Lung (tissue), 12 donors: Measurements from ENCODE around the gene HIBADH. TPM values are rescaled to one million over a fixed set of nuclear protein-coding genes. Genes with fewer than 3 reads are reported as not detected.

Experiments used
- ATAC-seq: fragments of 200-7000 bp; cut with Tn5 transposase; one replicate; pipeline ENCODE4 v1.9.1; 2020; ENCODE audit warnings: moderate number of reproducible peaks; ENCODE audit not compliant: insufficient read depth, low FRiP score
- DNase-seq, 3 donors: peaks; one replicate each; pipeline ENCODE4 v3.0.0-alpha.2; 2013 to 2017
- H3K27ac ChIP-seq, 2 donors: one replicate each; pipeline ENCODE4 v1.5.1; 2013; ENCODE audit warnings: mild to moderate bottlenecking in 2 of 2, moderate library complexity in 2 of 2, control low read depth in 1 of 2, inconsistent platforms in 1 of 2, low read depth in 1 of 2, low read length in 1 of 2
- H3K27me3 ChIP-seq, 3 donors: one replicate each; pipeline ENCODE4 v1.5.1; 2013; ENCODE audit warnings: low read length in 2 of 3; ENCODE audit not compliant: control insufficient read depth in 3 of 3, insufficient read depth in 3 of 3
- H3K36me3 ChIP-seq, 4 donors: one replicate each; pipeline ENCODE4 v1.5.1; 2013; ENCODE audit warnings: low read length in 4 of 4, mild to moderate bottlenecking in 1 of 4, moderate library complexity in 1 of 4; ENCODE audit not compliant: control insufficient read depth in 4 of 4, insufficient read depth in 4 of 4
- H3K4me1 ChIP-seq, 5 donors: one replicate each; pipeline ENCODE4 v1.5.1; 2013; ENCODE audit warnings: low read length in 5 of 5, mild to moderate bottlenecking in 2 of 5, moderate library complexity in 1 of 5; ENCODE audit not compliant: control insufficient read depth in 5 of 5, insufficient read depth in 5 of 5
- H3K4me3 ChIP-seq: one replicate; pipeline ENCODE4 v1.5.1; 2013; ENCODE audit warnings: mild to moderate bottlenecking, control low read depth, moderate library complexity
- H3K9ac ChIP-seq, 2 donors: one replicate each; pipeline ENCODE4 v1.5.1; 2013; ENCODE audit warnings: low read length in 2 of 2, control low read depth in 1 of 2; ENCODE audit not compliant: insufficient read depth in 1 of 2
- H3K9me3 ChIP-seq, 4 donors: one replicate each; pipeline ENCODE4 v1.5.1; 2013; ENCODE audit warnings: low read length in 3 of 4, mild to moderate bottlenecking in 1 of 4, moderate library complexity in 1 of 4; ENCODE audit not compliant: control insufficient read depth in 4 of 4, insufficient read depth in 3 of 4
- CTCF ChIP-seq: IDR thresholded peaks from 2 replicates; pipeline ENCODE4 v1.5.1; 2012; ENCODE audit warnings: mild to moderate bottlenecking; ENCODE audit errors: control extremely low read depth, extremely low read depth
- WGBS, 2 donors: extraction: QIAGEN DNeasy Blood & Tissue Kit; methylation state at CpG; one replicate each; pipeline ENCODE4 v1.1.7; 2013; 5-methylcytosine and 5-hydroxymethylcytosine counted together
- polyA plus RNA-seq, 2 donors: library from polyadenylated mRNA; stranded (reverse); fragments of 200-250 nt; gene quantifications; one replicate each; pipeline ENCODE4 v1.2.1, GENCODE V29; 2013
- total RNA-seq, 2 donors: library from RNA; depleted of rRNA in 1 of 2; stranded (reverse); fragments of >200 nt in 1 of 2; gene quantifications; one replicate each; pipeline ENCODE4 v1.2.1, GENCODE V29; 2014 to 2021
- donor health status: control.
- donor health status: control.
- donor health status: Bipolar disorder and iron deficiency.
- donor health status: healthy.
- donor health status: DM: yes; HTN: yes; CAD: no.

The HIBADH gene
- total and polyA plus RNA-seq, 4 donors = 13.7 to 39.2 (median 17.4) TPM

GRCh38 chr7:27615420-27616185 lies 47.1 kb downstream of the HIBADH start:
- H3K27ac ChIP-seq = no peak overlapping the region
- WGBS, 2 donors = 85 to 87% methylated on average over 7 of the region's 7 CpGs
- ATAC-seq = no peak

GRCh38 chr7:27614095-27614494 lies 48.6 kb downstream of the HIBADH start:
- H3K36me3 ChIP-seq = peaks cover 0 to 20% (median 4%) of the 10 kb centered on the region in 4 donors
- H3K4me3 ChIP-seq = no peak overlapping the region
- no peaks in the 10 kb centered on the region for H3K27me3 ChIP-seq
- 85 to 91% methylated on average over 2 of the region's 2 CpGs for WGBS, 2 donors
- peaks cover 0 to 6% (median 3%) of the 10 kb centered on the region in 4 donors for H3K9me3 ChIP-seq
- no peak for TF ChIP-seq CTCF
- DNase-seq = no peak
- no peak overlapping the region for H3K27ac ChIP-seq
- H3K9ac ChIP-seq = no peak overlapping the region
- no peaks in the 10 kb centered on the region for H3K4me1 ChIP-seq
- ATAC-seq = no peak

More at GRCh38 chr7:27615420-27616185, 47.1 kb downstream of the HIBADH start:
- H3K4me1 ChIP-seq = no peaks in the 10 kb centered on the region
- no peak for TF ChIP-seq CTCF
- peaks cover 2 to 18% (median 8%) of the 10 kb centered on the region in 4 donors for H3K9me3 ChIP-seq
- H3K27me3 ChIP-seq = no peaks in the 10 kb centered on the region
- H3K36me3 ChIP-seq = peaks cover 2 to 31% (median 5%) of the 10 kb centered on the region in 4 donors
- DNase-seq = no peak
- no peak overlapping the region for H3K9ac ChIP-seq
- no peak overlapping the region for H3K4me3 ChIP-seq

GRCh38 chr7:27611059-27611458 lies 51.6 kb downstream of the HIBADH start:
- ATAC-seq = peak; percentile 53
- Histone ChIP-seq H3K27me3 (no peaks in the 10 kb centered on the region), H3K9ac (no peak overlapping the region), H3K4me3 (no peak overlapping the region), H3K36me3 (peaks cover 0 to 2% (median 0%) of the 10 kb centered on the region in 4 donors), H3K9me3 (no peaks in the 10 kb centered on the region), H3K4me1 (peaks cover 0 to 11% (median 7%) of the 10 kb centered on the region in 5 donors), H3K27ac (no peak overlapping the region)
- WGBS, 2 donors = 72 to 89% methylated on average over 3 of the region's 3 CpGs
- DNase-seq = peak in 2 of 3 donors; percentile 22 to 57
- no peak for TF ChIP-seq CTCF
